HG03575 (cell line): ENCODE measurements around the gene PTH2R.
"Not testable (repeated sequence)": the region's sequence is repeated elsewhere in the genome, so short reads cannot be mapped to it uniquely, and the experiment has no call there.

Experiments
- ATAC-seq: cut with Tn5 transposase; IDR thresholded peaks from one replicate; pipeline ENCODE4 v1.9.1; 2021; ENCODE audit not compliant: unreplicated experiment, insufficient number of reproducible peaks, low FRiP score; ENCODE audit errors: extremely low read depth

Gene PTH2R

GRCh38 chr2:208467564-208467963, 61.0 kb downstream of the PTH2R start:
- no peak for ATAC-seq

DNA sequence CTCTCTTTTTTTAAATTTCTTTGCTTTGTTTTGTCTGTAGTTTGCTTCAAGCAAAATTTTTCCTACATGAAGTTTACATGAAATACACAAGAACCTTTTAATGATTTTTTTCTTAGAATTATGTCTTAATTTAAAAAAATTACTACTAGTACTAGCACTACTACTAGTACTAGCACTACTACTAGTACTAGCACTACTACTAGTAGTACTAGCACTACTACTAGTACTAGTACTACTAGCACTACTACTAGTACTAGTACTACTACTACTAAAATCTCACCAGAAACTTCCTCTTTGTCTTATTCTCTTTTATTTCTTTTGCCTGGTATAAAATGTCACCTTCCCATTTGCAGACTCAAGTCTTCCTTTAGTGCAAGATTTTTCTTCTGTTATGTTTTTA, 71.1 kb downstream of the PTH2R start:
- ATAC-seq: no peak

GRCh38 chr2:208479342-208479741, 72.8 kb downstream of the PTH2R start:
- ATAC-seq: peak; percentile 62

DNA sequence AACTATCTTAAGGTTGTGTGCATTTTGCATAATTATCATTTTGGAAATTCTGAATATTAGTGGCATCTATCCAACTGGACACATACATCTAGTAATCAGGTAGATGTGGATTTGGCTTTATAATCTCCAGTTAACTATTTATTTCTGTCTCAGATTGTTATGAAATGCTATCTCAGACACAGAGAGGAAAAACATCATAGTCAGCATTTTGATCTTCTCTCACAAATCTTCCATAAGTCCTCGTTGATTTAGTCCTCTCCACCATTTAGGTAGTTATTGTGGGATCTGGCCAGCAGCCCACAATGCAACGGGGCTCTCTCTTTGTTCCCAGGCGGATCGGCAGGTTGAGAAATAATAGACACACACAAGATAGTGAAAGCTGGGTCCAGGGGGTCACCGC, 75.4 kb downstream of the PTH2R start:
- not testable (repeated sequence) for ATAC-seq

DNA sequence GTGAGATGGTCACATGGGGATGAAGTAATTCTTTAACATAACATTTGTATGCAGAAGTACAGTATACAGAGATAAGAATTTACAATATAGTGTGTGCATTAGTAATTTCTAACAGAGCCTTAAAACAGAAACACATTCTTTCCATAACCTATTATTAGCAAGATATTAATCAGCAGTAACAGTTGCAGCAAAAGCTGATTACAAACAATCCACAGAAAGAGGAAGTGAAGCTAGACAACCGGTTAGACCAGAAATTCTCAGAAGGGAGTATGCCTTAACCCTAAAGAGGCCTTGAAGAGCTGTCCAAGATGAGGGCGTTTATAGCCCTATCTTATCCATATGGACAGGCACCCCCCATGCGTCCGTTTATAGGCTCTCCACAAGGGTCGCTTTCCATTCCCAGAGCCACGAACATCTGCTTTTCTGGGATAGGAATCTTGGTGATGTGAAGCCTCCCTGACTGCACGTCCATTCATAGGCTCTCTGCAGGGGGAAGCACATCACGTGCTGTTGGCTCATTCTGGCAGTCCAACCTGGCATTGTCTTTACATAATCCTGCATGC, 75.9 kb downstream of the PTH2R start:
- not testable (repeated sequence) for ATAC-seq

GRCh38 chr2:208485390-208485789, 78.8 kb downstream of the PTH2R start:
- ATAC-seq: no peak

DNA sequence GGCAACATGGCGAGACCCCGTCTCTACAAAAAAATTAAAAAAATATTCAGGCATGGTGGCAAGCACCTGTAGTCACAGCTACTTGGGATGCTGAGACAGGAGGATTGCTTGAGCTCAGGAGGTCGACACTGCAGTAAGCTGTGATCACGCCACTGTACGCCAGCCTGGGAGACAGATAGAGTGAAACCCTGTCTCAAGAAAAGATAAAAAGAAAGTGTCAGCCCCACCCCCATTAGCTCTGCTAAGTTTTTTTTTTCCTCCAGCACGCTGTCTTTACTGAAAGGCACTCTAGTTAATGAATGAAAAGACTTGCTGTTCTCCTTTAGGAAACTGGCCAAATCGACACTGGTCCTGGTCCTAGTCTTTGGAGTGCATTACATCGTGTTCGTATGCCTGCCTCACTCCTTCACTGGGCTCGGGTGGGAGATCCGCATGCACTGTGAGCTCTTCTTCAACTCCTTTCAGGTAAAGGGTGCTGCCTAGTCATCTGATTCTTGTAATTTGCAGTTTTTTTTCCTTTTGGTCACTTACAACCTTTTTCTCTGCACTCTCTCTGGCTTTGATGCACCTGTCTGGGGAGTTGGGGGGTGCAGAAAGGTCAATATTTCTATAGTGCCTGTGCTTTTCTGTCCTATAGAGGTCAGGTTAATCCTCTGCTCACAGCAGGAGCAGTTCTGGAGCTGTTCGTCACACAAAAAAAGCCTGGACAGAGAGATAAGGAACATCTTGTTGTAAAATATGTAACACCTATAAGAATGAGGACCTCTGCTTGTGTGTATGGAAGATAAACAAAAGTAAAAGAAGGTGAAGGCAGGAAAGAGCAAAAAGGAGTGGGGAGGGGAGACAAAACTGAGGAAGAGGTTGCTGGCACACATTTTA, 82.3 kb downstream of the PTH2R start:
- ATAC-seq: no peak

DNA sequence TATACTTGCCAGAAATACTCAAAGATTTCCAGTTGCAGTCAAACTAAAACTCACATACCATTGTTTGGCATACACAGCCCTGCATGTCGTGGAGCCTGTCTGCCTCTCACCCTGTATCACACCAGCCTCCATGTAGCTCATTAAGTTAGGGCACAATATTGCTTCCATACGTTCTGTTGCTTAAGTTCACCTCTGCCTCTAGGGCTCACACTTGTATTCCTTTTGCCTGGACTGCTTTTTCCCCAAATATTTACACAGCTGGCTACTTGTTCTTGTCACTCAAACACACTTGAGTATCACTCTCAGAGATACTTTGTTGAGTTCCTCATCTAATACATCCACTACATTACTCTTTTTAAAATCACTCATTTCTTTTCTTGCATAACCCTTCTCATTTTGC, 83.1 kb downstream of the PTH2R start:
- no peak for ATAC-seq

- no peak for ATAC-seq
Measured at GRCh38 chr2:208490492-208490891, 83.9 kb downstream of the PTH2R start.

DNA sequence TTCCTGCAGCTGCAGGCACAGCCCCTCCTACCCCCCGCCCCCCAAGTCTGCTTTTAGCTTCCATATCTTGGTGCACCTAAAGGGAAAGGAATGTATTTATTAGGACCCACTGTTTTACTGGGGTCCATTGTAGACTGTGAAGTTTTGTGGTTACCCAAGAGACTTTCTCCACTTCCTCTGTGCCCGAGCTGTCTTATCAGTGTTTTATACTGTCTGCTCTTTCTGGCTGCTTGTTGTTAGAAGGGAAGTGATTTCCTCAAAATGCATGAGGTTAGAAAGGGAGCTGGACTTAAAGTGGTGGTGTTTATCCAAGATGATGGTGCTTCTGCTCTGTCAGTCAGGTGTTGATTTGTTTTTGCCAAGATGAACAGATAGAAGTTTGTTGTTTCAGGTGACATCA, 85.0 kb downstream of the PTH2R start:
- ATAC-seq: no peak

- ATAC-seq: no peak
Measured at GRCh38 chr2:208492069-208492468, 85.5 kb downstream of the PTH2R start.

DNA sequence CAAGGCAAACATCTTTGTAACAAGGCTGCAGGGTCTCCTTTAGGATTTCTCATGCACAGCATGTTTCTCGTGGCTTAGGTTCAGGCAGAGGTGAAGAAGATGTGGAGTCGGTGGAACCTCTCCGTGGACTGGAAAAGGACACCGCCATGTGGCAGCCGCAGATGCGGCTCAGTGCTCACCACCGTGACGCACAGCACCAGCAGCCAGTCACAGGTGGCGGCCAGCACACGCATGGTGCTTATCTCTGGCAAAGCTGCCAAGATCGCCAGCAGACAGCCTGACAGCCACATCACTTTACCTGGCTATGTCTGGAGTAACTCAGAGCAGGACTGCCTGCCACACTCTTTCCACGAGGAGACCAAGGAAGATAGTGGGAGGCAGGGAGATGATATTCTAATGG, 86.6 kb downstream of the PTH2R start:
- ATAC-seq: no peak

GRCh38 chr2:208496129-208496528, 89.5 kb downstream of the PTH2R start:
- ATAC-seq: no peak

DNA sequence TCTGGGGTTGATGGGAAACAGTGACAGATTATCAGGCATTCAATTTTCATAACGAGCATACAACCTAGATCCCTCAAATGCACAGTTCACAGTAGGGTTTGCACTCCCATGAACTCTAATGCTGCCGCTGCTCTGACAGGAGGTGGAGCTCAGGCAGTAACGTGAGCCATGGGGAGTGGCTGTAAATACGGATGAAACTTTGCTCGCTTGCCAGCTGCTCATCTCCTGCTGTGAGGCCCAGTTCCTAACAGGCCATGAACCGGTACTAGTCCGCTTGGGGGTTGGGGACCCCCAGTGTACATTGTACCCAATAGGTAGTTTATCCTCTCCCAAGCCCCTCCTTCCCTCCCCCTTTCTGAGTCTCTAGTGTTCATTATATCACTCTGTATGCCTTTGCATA, 94.6 kb downstream of the PTH2R start:
- ATAC-seq: no peak

DNA sequence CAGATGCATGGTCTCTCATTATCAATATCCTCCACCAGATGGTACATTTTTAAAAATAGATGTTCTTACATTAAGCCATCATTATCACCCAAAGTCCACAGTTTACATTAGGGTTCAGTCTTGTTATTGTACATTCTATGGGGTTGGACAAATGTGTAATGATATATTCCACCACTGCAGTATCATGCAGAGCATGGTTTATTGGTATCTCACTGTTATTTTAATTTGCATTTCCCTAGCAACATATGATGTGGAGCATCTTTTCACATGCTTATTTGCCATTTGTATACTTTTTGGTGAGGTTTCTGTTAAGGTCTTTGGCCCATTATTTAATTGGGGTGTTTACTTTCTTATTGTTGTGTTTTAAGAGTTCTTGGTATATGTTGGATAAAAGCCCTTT, 95.7 kb downstream of the PTH2R start:
- ATAC-seq: no peak

DNA sequence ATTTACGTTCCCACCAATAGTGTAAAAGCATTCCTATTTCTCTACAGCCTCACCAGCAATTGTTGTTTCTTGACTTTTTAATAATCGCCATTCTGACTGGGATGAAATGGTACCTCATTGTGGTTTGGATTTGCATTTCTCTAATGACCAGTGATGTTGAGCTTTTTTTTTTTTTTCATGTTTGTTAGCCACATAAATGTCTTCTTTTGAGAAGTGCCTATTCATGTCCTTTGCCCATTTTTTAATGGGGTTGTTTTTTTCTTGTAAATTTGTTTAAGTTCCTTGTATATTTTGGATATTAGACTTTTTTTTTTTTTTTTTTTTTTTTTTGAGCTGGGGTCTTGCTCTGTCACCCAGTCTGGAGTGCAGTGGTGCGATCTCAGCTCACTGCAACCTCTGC, 98.8 kb downstream of the PTH2R start:
- ATAC-seq: not testable (repeated sequence)

DNA sequence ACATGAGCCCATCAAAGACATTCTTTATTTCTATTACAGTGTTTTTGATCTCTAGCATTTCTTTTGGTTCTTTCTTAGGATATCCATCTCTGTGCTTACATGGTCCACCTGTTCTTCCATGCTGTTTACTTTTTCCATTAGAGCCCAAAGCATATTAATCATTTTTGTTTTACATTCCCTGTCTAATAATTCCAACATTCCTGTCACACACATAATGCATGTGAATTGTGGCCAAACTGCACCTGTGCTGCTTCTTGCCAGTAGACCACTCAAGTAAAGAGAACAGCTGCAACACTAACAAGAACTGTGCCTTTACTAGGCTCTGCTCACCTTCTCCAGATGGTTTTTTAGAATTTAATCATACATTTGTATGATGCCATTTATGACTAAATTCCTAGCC, 103.0 kb downstream of the PTH2R start:
- ATAC-seq: no peak

DNA sequence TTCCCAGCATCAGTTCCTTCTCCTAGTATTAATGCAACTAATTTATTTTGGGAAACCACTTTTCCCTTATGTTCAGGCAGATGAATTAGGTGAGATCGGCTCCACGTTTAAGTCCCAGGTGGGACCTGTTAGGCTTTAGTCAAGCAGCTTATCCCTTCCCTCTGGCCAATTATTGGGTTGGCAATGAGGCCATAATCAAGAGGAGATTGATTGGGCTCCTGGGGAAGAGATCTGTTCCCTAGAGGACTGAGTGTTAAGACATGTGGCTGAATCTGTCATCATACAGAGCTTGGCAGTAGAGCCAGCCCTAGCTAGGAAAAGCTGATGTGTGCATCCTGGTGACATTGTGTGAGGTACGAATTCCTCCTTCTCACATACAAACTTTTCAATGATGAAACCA, 104.4 kb downstream of the PTH2R start:
- ATAC-seq: no peak

- ATAC-seq: no peak
Measured at GRCh38 chr2:208511573-208511972, 105.0 kb downstream of the PTH2R start.

DNA sequence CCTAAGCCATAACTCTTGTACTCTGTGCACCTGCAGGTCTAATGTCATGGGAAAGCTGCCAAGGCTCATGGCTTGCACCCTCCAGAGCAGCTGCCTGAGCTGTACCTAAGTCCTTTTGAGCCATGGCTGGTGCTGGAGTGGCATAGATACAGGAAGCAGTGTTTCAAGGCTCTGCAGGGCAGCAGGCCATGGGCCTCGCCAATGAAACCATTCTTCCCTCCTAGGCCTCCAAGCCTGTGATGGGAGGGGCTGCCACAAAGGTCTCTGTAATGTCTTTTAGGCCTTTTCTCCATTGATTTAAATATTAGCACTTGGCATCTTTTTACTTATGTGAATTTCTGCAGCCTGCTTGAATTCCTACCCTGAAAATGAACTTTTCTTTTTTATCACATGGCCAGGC, 108.5 kb downstream of the PTH2R start:
- no peak for ATAC-seq

GRCh38 chr2:208523069-208523468, 116.5 kb downstream of the PTH2R start:
- not testable (repeated sequence) for ATAC-seq
